K562 (cell line): ENCODE measurements around the gene XPOT. TPM values are rescaled to one million over a fixed set of nuclear protein-coding genes. Genes with fewer than 3 reads are reported as not detected.

Experiments
- ATAC-seq: fragments of 200-7000 bp; cut with Tn5 transposase; 3 replicates; pipeline ENCODE4 v1.9.1; 2020; ENCODE audit warnings: moderate library complexity
- BruUV-seq: library from RNA; stranded (reverse); fragments of 400-500 nt; replicated peaks from 2 replicates; lab custom pipeline; 2021; lab: Mats Ljungman, UMichigan
- CTCF ChIA-PET: fragments of 300-600 bp; formaldehyde crosslinking; extraction: SDS; loops from one replicate; lab custom pipeline; 2021; ENCODE audit warnings: low intra/inter-chr PET ratio; lab: Yijun Ruan, JAX
- POLR2A ChIA-PET: fragments of 300-600, 350-650 bp; sonication (Branson Sonifier 250); formaldehyde crosslinking; extraction: SDS; loops from one replicate; lab custom pipeline; 2021; ENCODE audit warnings: antibody characterized with exemption, inconsistent platforms; lab: Yijun Ruan, JAX
- DNase-seq, 4 experiments: peaks; one replicate each; pipeline versions ENCODE4 v3.0.0 to v3.0.0-alpha.2; 2011 to 2018; ENCODE audit warnings: low spot score in 3 of 4, mixed read lengths in 3 of 4; ENCODE audit errors: extremely low read depth in 1 of 4
- FAIRE-seq: peaks from 2 replicates; lab custom pipeline; 2011; peaks lifted over from hg19 to GRCh38; lab: Jason Lieb, UNC
- H2AFZ ChIP-seq: 2 replicates; pipeline ENCODE4 v1.6.0; 2011; ENCODE audit warnings: low read depth, low read length, control low read depth, inconsistent platforms
- H3K27ac ChIP-seq: fragments of 200-600 bp; 3 replicates; pipeline ENCODE4 v1.8.0; 2011; ENCODE audit warnings: low read depth, mild to moderate bottlenecking, control low read depth, inconsistent platforms, low read length, moderate library complexity, mixed read lengths; ENCODE audit errors: extremely low read depth
- H3K27me3 ChIP-seq, 2 experiments: fragments of 300-600 bp in 1 of 2; 2 replicates in 1 of 2; 3 replicates in 1 of 2; pipeline versions ENCODE4 v1.6.0 to v1.8.0; 2011; ENCODE audit warnings: inconsistent platforms in 2 of 2, low read length in 2 of 2, mild to moderate bottlenecking in 1 of 2, mixed read lengths in 1 of 2, moderate library complexity in 1 of 2; ENCODE audit not compliant: control insufficient read depth in 2 of 2, insufficient read depth in 2 of 2
- H3K36me3 ChIP-seq: fragments of 300-600 bp; 3 replicates; pipeline ENCODE4 v1.8.0; 2011; ENCODE audit warnings: mild to moderate bottlenecking, low read length, inconsistent platforms; ENCODE audit not compliant: control insufficient read depth, insufficient read depth
- H3K4me1 ChIP-seq, 2 experiments: fragments of 200-600 bp in 1 of 2; replicated peaks in 1 of 2; 2 replicates in 1 of 2; 3 replicates in 1 of 2; pipeline versions ENCODE4 v1.5.1 to v1.8.0; 2011; ENCODE audit warnings: inconsistent platforms in 2 of 2, low read length in 2 of 2, mild to moderate bottlenecking in 1 of 2, mixed read lengths in 1 of 2, moderate library complexity in 1 of 2; ENCODE audit not compliant: control insufficient read depth in 2 of 2, insufficient read depth in 2 of 2
- H3K4me2 ChIP-seq: 2 replicates; pipeline ENCODE4 v1.6.1; 2011; ENCODE audit warnings: low read length, control low read depth, inconsistent platforms, mixed read lengths; ENCODE audit not compliant: insufficient read depth
- H3K4me3 ChIP-seq: fragments of 200-600 bp; sonication (generic), shearing (Covaris generic); 2 replicates; pipeline ENCODE4 v1.5.1; 2016; ENCODE audit warnings: control low read depth, inconsistent platforms
- H3K79me2 ChIP-seq: fragments of 200-600 bp; 3 replicates; pipeline ENCODE4 v1.8.0; 2011; ENCODE audit warnings: low read length, inconsistent platforms; ENCODE audit not compliant: control insufficient read depth, insufficient read depth
- H3K9ac ChIP-seq, 2 experiments: 2 replicates each; pipeline versions ENCODE4 v1.6.0 to v1.6.1; 2011; ENCODE audit warnings: low read depth in 2 of 2, low read length in 2 of 2, control low read depth in 1 of 2, inconsistent platforms in 1 of 2, mild to moderate bottlenecking in 1 of 2, mixed read lengths in 1 of 2; ENCODE audit not compliant: insufficient read depth in 1 of 2
- H3K9me1 ChIP-seq: one replicate; pipeline ENCODE4 v1.6.0; 2011; ENCODE audit warnings: inconsistent platforms, mild to moderate bottlenecking, low read length, moderate library complexity; ENCODE audit not compliant: control insufficient read depth, insufficient read depth
- H3K9me3 ChIP-seq: replicated peaks from 2 replicates; pipeline ENCODE4 v1.5.1; 2011; ENCODE audit warnings: low read depth, low read length, inconsistent platforms; ENCODE audit not compliant: control insufficient read depth, insufficient read depth
- H4K20me1 ChIP-seq: replicated peaks from 2 replicates; pipeline ENCODE4 v1.6.1; 2011; ENCODE audit warnings: low read length, inconsistent platforms, mixed read lengths; ENCODE audit not compliant: control insufficient read depth, insufficient read depth
- BCOR ChIP-seq: fragments of 450-650 bp; IDR thresholded peaks from 2 replicates; pipeline ENCODE4 v1.6.1; 2016
- CREB5 ChIP-seq: fragments of 250-450 bp; sonication (Bioruptor Pico); IDR thresholded peaks from 2 replicates; pipeline ENCODE4 v1.5.0; 2020; ENCODE audit warnings: mild to moderate bottlenecking
- E2F1 ChIP-seq: sonication (generic); formaldehyde crosslinking; IDR thresholded peaks from 2 replicates; pipeline ENCODE4 v1.8.1; 2023; ENCODE audit warnings: mild to moderate bottlenecking, missing genetic modification reagents, moderate library complexity
- KDM1A ChIP-seq, 2 experiments: fragments of 450-650 bp; IDR thresholded peaks; 2 replicates each; pipeline ENCODE4 v1.6.1; 2016; ENCODE audit warnings: mild to moderate bottlenecking in 2 of 2
- KLF6 ChIP-seq: fragments of 250-450 bp; sonication (Bioruptor Pico); IDR thresholded peaks from 2 replicates; pipeline ENCODE4 v1.4.0; 2020; ENCODE audit warnings: mild to moderate bottlenecking, moderate library complexity, borderline replicate concordance
- MEF2A ChIP-seq: IDR thresholded peaks from 2 replicates; pipeline ENCODE4 v1.6.1; 2011; ENCODE audit warnings: low read depth, mild to moderate bottlenecking, low read length, moderate library complexity; ENCODE audit not compliant: control insufficient read depth
- NFE2L1 ChIP-seq: fragments of 450-650 bp; IDR thresholded peaks from 2 replicates; pipeline ENCODE4 v1.6.1; 2016; ENCODE audit warnings: missing genetic modification characterization, low read depth, mild to moderate bottlenecking, missing compliant biosample characterization, moderate library complexity, borderline replicate concordance
- RBM25 ChIP-seq: fragments of 200-400 bp; formaldehyde crosslinking; IDR thresholded peaks from 2 replicates; pipeline ENCODE4 v1.6.1; 2018; ENCODE audit warnings: low read length, low read depth, moderate library complexity; ENCODE audit not compliant: severe bottlenecking
- SIN3B ChIP-seq: fragments of 450-650 bp; IDR thresholded peaks from 2 replicates; pipeline ENCODE4 v1.6.1; 2017; ENCODE audit warnings: low read depth, mild to moderate bottlenecking, moderate library complexity
- SLC30A9 ChIP-seq: fragments of 250-450 bp; sonication (Bioruptor Pico); IDR thresholded peaks from 2 replicates; pipeline ENCODE4 v1.8.0; 2022; ENCODE audit warnings: mild to moderate bottlenecking, moderate library complexity
- SMAD2 ChIP-seq: fragments of 150-350 bp; IDR thresholded peaks from 2 replicates; pipeline ENCODE4 v1.6.1; 2014; ENCODE audit warnings: low read depth, mild to moderate bottlenecking, low read length
- TARDBP ChIP-seq: fragments of 450-650 bp; IDR thresholded peaks from 2 replicates; pipeline ENCODE4 v1.6.1; 2016
- ZC3H4 ChIP-seq: sonication (generic); formaldehyde crosslinking; IDR thresholded peaks from 2 replicates; pipeline ENCODE4 v1.9.0; 2021; ENCODE audit warnings: missing genetic modification reagents, borderline replicate concordance
- ZNF146 ChIP-seq: IDR thresholded peaks from one replicate; pipeline ENCODE4 v1.6.1; 2018; ENCODE audit warnings: missing compliant biosample characterization; ENCODE audit not compliant: unreplicated experiment
- ZNF174 ChIP-seq: fragments of 250-450 bp; sonication (Bioruptor Pico); IDR thresholded peaks from 2 replicates; pipeline ENCODE4 v1.4.0; 2020; ENCODE audit warnings: mild to moderate bottlenecking
- ZNF316 ChIP-seq: fragments of 450-650 bp; IDR thresholded peaks from 2 replicates; pipeline ENCODE4 v1.6.1; 2016
- ZNF57 ChIP-seq: fragments of 450-650 bp; formaldehyde crosslinking; IDR thresholded peaks from 2 replicates; pipeline ENCODE4 v1.4.0; 2020; ENCODE audit warnings: mild to moderate bottlenecking, moderate library complexity
- ZNF644 ChIP-seq: fragments of 200-800 bp; sonication (Bioruptor generic); IDR thresholded peaks from 2 replicates; pipeline ENCODE4 v1.6.1; 2016; ENCODE audit warnings: low read depth, missing genetic modification characterization, missing compliant biosample characterization
- ZNF785 ChIP-seq: fragments of 250-450 bp; sonication (Bioruptor Pico); IDR thresholded peaks from 2 replicates; pipeline ENCODE4 v1.4.0; 2020; ENCODE audit warnings: mild to moderate bottlenecking
- ZSCAN32 ChIP-seq: fragments of 450-650 bp; formaldehyde crosslinking; IDR thresholded peaks from 2 replicates; pipeline ENCODE4 v1.4.0; 2020; ENCODE audit warnings: mild to moderate bottlenecking, moderate library complexity
- WGBS: fragments of 100-300 bp; shearing (Covaris generic); methylation state at CpG from one replicate; pipeline ENCODE4 v1.1.6; 2016; ENCODE audit warnings: low coverage, mixed read lengths; ENCODE audit not compliant: insufficient coverage; ENCODE audit errors: missing lambda C conversion rate; 5-methylcytosine and 5-hydroxymethylcytosine counted together
- in situ Hi-C: fragments of 300-500 bp; cut with MboI; formaldehyde crosslinking; loops from 4 replicates; pipeline ENCODE4 v1.15.0; 2018; ENCODE audit warnings: inconsistent platforms, mixed read lengths
- intact Hi-C: fragments of 100-400 bp; cut with micrococcal nuclease; formaldehyde crosslinking; loops from 2 replicates; pipeline ENCODE4 v1.14.2; 2022
- polyA plus RNA-seq, 8 experiments: library from polyadenylated mRNA; depleted of rRNA in 4 of 8; stranded (reverse) in 5 of 8; unstranded in 3 of 8; fragments of >200 nt; fragmentation: Nextera tagmentation in 2 of 8; fragmentation: Illumina TruSeq in 1 of 8; extraction: Ambion mirVana in 2 of 8; extraction: Trizol in 1 of 8; gene quantifications; 2 replicates each; pipeline versions ENCODE4 v1.2.1 to v1.2.3, GENCODE V29; 2011 to 2014; ENCODE audit warnings: inconsistent platforms in 1 of 8, missing spikeins in 1 of 8
- total RNA-seq, 7 experiments: library from RNA; depleted of rRNA in 6 of 7; stranded (reverse); fragments of >200 nt in 6 of 7; fragmentation: Illumina TruSeq in 2 of 7; extraction: Trizol in 2 of 7; gene quantifications; 2 replicates each; pipeline versions ENCODE4 v1.2.1 to v1.2.3, GENCODE V29; 2011 to 2021; ENCODE audit warnings: low replicate concordance in 1 of 7
- TF ChIP-seq, protein P1 (sequence below), 2 experiments: IDR thresholded peaks; 2 replicates each; pipeline ENCODE4 v1.6.1; 2011; ENCODE audit warnings: borderline replicate concordance in 1 of 2, control low read depth in 1 of 2, low read depth in 1 of 2, low read length in 1 of 2, mild to moderate bottlenecking in 1 of 2, mixed read lengths in 1 of 2, moderate library complexity in 1 of 2; ENCODE audit not compliant: insufficient read depth in 1 of 2, insufficient read length in 1 of 2, poor library complexity in 1 of 2, severe bottlenecking in 1 of 2; ENCODE audit errors: extremely low read depth in 1 of 2

Gene XPOT
- total and polyA plus RNA-seq, 9 of the 15 experiments (the other 6 are each of a cell fraction or from before 2014, with no cell fraction given), result 26.2 to 192 (median 102) TPM

DNA sequence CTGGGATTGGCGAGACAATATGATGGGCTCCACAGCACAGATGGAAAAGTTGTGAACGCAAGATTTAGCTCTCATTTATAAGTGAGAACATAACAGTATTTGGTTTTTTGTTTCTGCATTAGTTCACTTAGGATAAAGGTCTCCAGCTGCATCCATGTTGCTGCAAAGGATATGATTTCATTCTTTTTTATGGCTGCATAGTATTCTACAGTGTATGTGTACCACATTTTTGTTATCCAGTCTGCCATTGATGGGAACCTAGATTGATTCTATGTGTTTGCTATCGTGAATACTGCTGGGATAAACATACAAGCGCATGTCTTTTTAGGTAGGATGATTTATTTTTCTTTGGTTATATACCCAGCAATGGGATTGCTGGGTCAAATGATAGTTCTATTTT lies 71.3 kb downstream of the XPOT start (continued):
- TF ChIP-seq ZNF146 (CRISPR knock-in tag), result peak; percentile 76

DNA sequence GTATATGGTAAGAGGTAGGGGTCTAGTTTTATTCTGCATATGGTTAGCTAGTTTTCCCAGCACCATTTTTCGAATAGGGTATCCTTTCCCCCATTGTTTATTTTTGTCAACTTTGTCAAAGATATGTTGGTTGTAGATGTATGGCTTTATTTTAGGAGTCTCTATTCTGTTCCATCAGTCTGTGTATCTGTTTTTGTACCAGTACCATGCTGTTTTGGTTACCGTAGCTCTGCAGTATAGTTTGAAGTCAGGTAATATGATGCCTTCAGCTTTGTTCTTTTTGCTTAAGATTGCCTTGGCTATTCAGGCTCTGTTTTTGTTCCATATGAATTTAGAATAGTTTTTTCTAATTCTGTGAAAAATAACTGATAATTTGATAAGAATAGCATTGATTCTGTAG lies 72.7 kb downstream of the XPOT start:
- H2AFZ ChIP-seq, result no peak overlapping the region
- H3K36me3 ChIP-seq, result peaks cover 72% of the 10 kb centered on the region
- 100% methylated on average over 2 of the region's 2 CpGs for WGBS
- H3K4me2 ChIP-seq, result no peak overlapping the region
- no peaks in the 10 kb centered on the region for H3K9me1 ChIP-seq
- intact Hi-C loops (no loop called here), in situ Hi-C loops (no loop called here)
- H3K9ac ChIP-seq, result no peak overlapping the region
- no peak overlapping the region for H3K27ac ChIP-seq
- FAIRE-seq (no peak), ATAC-seq (no peak), DNase-seq (no peak)
- ChIA-PET POLR2A (no interaction called here), CTCF (no interaction called here)
- no TSS peak for BruUV-seq
- no peaks in the 10 kb centered on the region for H3K4me1 ChIP-seq
- no peaks in the 10 kb centered on the region for H4K20me1 ChIP-seq
- H3K4me3 ChIP-seq, result no peak overlapping the region
- no peaks in the 10 kb centered on the region for H3K9me3 ChIP-seq
- H3K27me3 ChIP-seq, result no peaks in the 10 kb centered on the region
- H3K79me2 ChIP-seq, result peaks cover 3% of the 10 kb centered on the region; the same call in 1 of the 3 replicates
- TF ChIP-seq TARDBP, result no peak
- TF ChIP-seq ZNF174 (CRISPR knock-in tag), result no peak
- peak; percentile 59 for TF ChIP-seq RBM25
- no peak for TF ChIP-seq ZNF57
- no peak for TF ChIP-seq SMAD2
- no peak for TF ChIP-seq KLF6
- no peak for TF ChIP-seq ZC3H4
- TF ChIP-seq KDM1A (IDR thresholded peaks at IDR 0.05), result 0 out of 4 replicates have a peak, but pooled peaks of 1 of the 2 experiments have one; percentile 7
- TF ChIP-seq E2F1 (CRISPR knock-in tag), result no peak
- no peak for TF ChIP-seq CREB5 (CRISPR knock-in tag)
- no peak for TF ChIP-seq ZNF316
- no peak for TF ChIP-seq NFE2L1 (tag)
- TF ChIP-seq SLC30A9 (CRISPR knock-in tag), result no peak
- TF ChIP-seq BCOR, result peak; percentile 54; the same call in 1 of the 2 replicates
- TF ChIP-seq, protein P1, sequence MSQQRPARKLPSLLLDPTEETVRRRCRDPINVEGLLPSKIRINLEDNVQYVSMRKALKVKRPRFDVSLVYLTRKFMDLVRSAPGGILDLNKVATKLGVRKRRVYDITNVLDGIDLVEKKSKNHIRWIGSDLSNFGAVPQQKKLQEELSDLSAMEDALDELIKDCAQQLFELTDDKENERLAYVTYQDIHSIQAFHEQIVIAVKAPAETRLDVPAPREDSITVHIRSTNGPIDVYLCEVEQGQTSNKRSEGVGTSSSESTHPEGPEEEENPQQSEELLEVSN (IDR thresholded peaks at IDR 0.05; ENCODE audit: borderline replicate concordance in 1 of 2, extremely low read depth in 1 of 2, insufficient read depth in 1 of 2, insufficient read length in 1 of 2, low read depth in 1 of 2, low read length in 1 of 2, poor library complexity in 1 of 2, severe bottlenecking in 1 of 2), result no peak
- TF ChIP-seq ZNF644 (tag), result no peak
- TF ChIP-seq ZSCAN32, result no peak
- no peak for TF ChIP-seq MEF2A
- TF ChIP-seq ZNF785 (CRISPR knock-in tag), result no peak
- no peak for TF ChIP-seq SIN3B
